ENCODE measurements around the gene MCF2L. TPM values are rescaled to one million over a fixed set of nuclear protein-coding genes. Genes with fewer than 3 reads are reported as not detected.

Gene MCF2L
- total and polyA plus RNA-seq, 9 of the 15 experiments (the other 6 are each of a cell fraction or from before 2014, with no cell fraction given): 0.05 to 0.25 (median 0.18) TPM; not detected in 5

GRCh38 chr13:112955956-112956355 is 13.1 kb upstream of the MCF2L start:
- Histone ChIP-seq H3K36me3 (ENCODE audit: control insufficient read depth, insufficient read depth, low read length) (no peaks in the 10 kb centered on the region), H3K79me2 (ENCODE audit: control insufficient read depth, insufficient read depth, low read length) (no peaks in the 10 kb centered on the region), H3K27ac (ENCODE audit: extremely low read depth, low read depth, low read length) (no peak overlapping the region), H4K20me1 (replicated peaks; ENCODE audit: control insufficient read depth, insufficient read depth, low read length) (no peaks in the 10 kb centered on the region), H3K4me1 (replicated peaks in 1 of 2; ENCODE audit: control insufficient read depth in 2 of 2, insufficient read depth in 2 of 2, low read length in 2 of 2) (no peaks in the 10 kb centered on the region), H3K9me1 (ENCODE audit: control insufficient read depth, insufficient read depth, low read length) (no peaks in the 10 kb centered on the region), H3K4me3 (no peak overlapping the region), H3K27me3 (ENCODE audit: control insufficient read depth in 2 of 2, insufficient read depth in 2 of 2, low read length in 2 of 2) (peaks cover 19 to 73% of the 10 kb centered on the region in 2 experiments; a peak in 4 of 5 replicates), H3K9ac (ENCODE audit: insufficient read depth in 1 of 2, low read depth in 2 of 2, low read length in 2 of 2) (no peak overlapping the region), H2AFZ (ENCODE audit: low read depth, low read length) (no peak overlapping the region), H3K9me3 (replicated peaks; ENCODE audit: control insufficient read depth, insufficient read depth, low read depth, low read length) (no peaks in the 10 kb centered on the region), H3K4me2 (ENCODE audit: insufficient read depth, low read length) (no peak overlapping the region)
- no TSS peak for BruUV-seq (replicated peaks)
- no peak for DNase-seq (ENCODE audit: extremely low read depth in 1 of 4, low spot score in 3 of 4)
- intact Hi-C loops (cut with micrococcal nuclease): loop anchor here (10.0 kb wide), 1 partner anchor 49 kb away; no protein-coding TSS in a partner anchor
- POLR2A ChIA-PET: interaction anchor here (1.6 kb wide), 1 partner anchor 12 kb away, joined by 7 read pairs; no protein-coding TSS in a partner anchor
- WGBS (ENCODE audit: insufficient coverage, low coverage, missing lambda C conversion rate): 3% methylated on average over 8 of the region's 11 CpGs
- CTCF ChIA-PET (ENCODE audit: low intra/inter-chr PET ratio): no interaction called here
- ATAC-seq: no peak
- in situ Hi-C loops (cut with MboI): no loop called here
- no peak for TF ChIP-seq ZMIZ1 (IDR thresholded peaks at IDR 0.05; ENCODE audit: low read depth in 2 of 2, low read length in 2 of 2)
- no peak for TF ChIP-seq TGIF2 (CRISPR knock-in tag; IDR thresholded peaks at IDR 0.05)
- no peak for TF ChIP-seq TOE1 (IDR thresholded peaks at IDR 0.05; ENCODE audit: borderline replicate concordance)
- TF ChIP-seq TOE1 (CRISPR knock-in tag; IDR thresholded peaks at IDR 0.05; ENCODE audit: borderline replicate concordance, low read depth): no peak
- no peak for TF ChIP-seq MLX (CRISPR knock-in tag; conservative IDR thresholded peaks at IDR 0.05)
- no peak for TF ChIP-seq ATF1 (CRISPR knock-in tag; IDR thresholded peaks at IDR 0.05)
- no peak for TF ChIP-seq ATF1 (tag; IDR thresholded peaks at IDR 0.05)
- no peak for TF ChIP-seq HNRNPL (IDR thresholded peaks at IDR 0.05; ENCODE audit: low read depth, low read length)
- TF ChIP-seq, protein P1, sequence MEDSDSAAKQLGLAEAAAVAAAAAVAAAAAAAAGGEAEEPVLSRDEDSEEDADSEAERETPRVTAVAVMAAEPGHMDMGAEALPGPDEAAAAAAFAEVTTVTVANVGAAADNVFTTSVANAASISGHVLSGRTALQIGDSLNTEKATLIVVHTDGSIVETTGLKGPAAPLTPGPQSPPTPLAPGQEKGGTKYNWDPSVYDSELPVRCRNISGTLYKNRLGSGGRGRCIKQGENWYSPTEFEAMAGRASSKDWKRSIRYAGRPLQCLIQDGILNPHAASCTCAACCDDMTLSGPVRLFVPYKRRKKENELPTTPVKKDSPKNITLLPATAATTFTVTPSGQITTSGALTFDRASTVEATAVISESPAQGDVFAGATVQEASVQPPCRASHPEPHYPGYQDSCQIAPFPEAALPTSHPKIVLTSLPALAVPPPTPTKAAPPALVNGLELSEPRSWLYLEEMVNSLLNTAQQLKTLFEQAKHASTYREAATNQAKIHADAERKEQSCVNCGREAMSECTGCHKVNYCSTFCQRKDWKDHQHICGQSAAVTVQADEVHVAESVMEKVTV (CRISPR knock-in tag; IDR thresholded peaks at IDR 0.05): no peak
- no peak for TF ChIP-seq ZC3H11A (IDR thresholded peaks at IDR 0.05; ENCODE audit: low read depth, low read length)
- TF ChIP-seq ZNF324 (CRISPR knock-in tag; IDR thresholded peaks at IDR 0.05): no peak
- TF ChIP-seq, protein P2, sequence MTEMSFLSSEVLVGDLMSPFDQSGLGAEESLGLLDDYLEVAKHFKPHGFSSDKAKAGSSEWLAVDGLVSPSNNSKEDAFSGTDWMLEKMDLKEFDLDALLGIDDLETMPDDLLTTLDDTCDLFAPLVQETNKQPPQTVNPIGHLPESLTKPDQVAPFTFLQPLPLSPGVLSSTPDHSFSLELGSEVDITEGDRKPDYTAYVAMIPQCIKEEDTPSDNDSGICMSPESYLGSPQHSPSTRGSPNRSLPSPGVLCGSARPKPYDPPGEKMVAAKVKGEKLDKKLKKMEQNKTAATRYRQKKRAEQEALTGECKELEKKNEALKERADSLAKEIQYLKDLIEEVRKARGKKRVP (CRISPR knock-in tag; IDR thresholded peaks at IDR 0.05): no peak
- TF ChIP-seq, protein P3, sequence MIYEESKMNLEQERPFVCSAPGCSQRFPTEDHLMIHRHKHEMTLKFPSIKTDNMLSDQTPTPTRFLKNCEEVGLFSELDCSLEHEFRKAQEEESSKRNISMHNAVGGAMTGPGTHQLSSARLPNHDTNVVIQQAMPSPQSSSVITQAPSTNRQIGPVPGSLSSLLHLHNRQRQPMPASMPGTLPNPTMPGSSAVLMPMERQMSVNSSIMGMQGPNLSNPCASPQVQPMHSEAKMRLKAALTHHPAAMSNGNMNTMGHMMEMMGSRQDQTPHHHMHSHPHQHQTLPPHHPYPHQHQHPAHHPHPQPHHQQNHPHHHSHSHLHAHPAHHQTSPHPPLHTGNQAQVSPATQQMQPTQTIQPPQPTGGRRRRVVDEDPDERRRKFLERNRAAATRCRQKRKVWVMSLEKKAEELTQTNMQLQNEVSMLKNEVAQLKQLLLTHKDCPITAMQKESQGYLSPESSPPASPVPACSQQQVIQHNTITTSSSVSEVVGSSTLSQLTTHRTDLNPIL (CRISPR knock-in tag; IDR thresholded peaks at IDR 0.05): no peak
- TF ChIP-seq ZC3H8 (IDR thresholded peaks at IDR 0.05): no peak
- no peak for TF ChIP-seq FOXJ2 (tag; IDR thresholded peaks at IDR 0.05)
- FAIRE-seq: no peak

All from K562 (cell line).